GM12878 (cell line): ENCODE data around the gene ITPR3. TPM values are rescaled to one million over a fixed set of nuclear protein-coding genes. Genes with fewer than 3 reads are reported as not detected.

Experiments used
- ATAC-seq: fragments of 200-7000 bp; cut with Tn5 transposase; 3 replicates; pipeline ENCODE4 v1.9.1; 2020; ENCODE audit warnings: mild to moderate bottlenecking, moderate library complexity
- BruUV-seq: library from RNA; stranded (reverse); fragments of 400-500 nt; replicated peaks from 2 replicates; lab custom pipeline; 2021; lab: Mats Ljungman, UMichigan
- CTCF ChIA-PET: fragments of 300-600 bp; sonication (Branson Sonifier 250); formaldehyde crosslinking; extraction: SDS; loops from one replicate; lab custom pipeline; 2021; ENCODE audit warnings: inconsistent platforms; lab: Yijun Ruan, JAX
- POLR2A ChIA-PET: fragments of 350-600 bp; formaldehyde crosslinking; extraction: SDS; loops from one replicate; lab custom pipeline; 2021; ENCODE audit warnings: inconsistent platforms; lab: Charles Lee
- RAD21 ChIA-PET: fragments of 300-600 bp; sonication (Branson Sonifier 250); formaldehyde crosslinking; loops from one replicate; lab custom pipeline; 2023; ENCODE audit warnings: antibody characterized with exemption; ENCODE audit not compliant: unreplicated experiment; lab: Charles Lee
- SMC1A ChIA-PET: fragments of 300-600 bp; sonication (Branson Sonifier 250); formaldehyde crosslinking; loops from one replicate; lab custom pipeline; 2023; ENCODE audit not compliant: unreplicated experiment, uncharacterized antibody; lab: Charles Lee
- DNase-seq: peaks from one replicate; pipeline ENCODE4 v3.0.0-alpha.2; 2011; ENCODE audit warnings: low read depth, low spot score
- FAIRE-seq: peaks from 3 replicates; lab custom pipeline; 2011; peaks lifted over from hg19 to GRCh38; lab: Jason Lieb, UNC
- H2AFZ ChIP-seq: 2 replicates; pipeline ENCODE4 v1.6.0; 2011; ENCODE audit warnings: low read depth, low read length, control low read depth; ENCODE audit not compliant: control insufficient read depth
- H3K27ac ChIP-seq: 2 replicates; pipeline ENCODE4 v1.5.1; 2011; ENCODE audit warnings: control low read depth; ENCODE audit not compliant: control insufficient read depth, insufficient read depth
- H3K27me3 ChIP-seq, 2 experiments: replicated peaks in 1 of 2; 2 replicates each; pipeline versions ENCODE4 v1.6.0 to v1.6.1; 2011; ENCODE audit warnings: low read length in 1 of 2; ENCODE audit not compliant: control insufficient read depth in 2 of 2, insufficient read depth in 2 of 2
- H3K36me3 ChIP-seq, 2 experiments: 2 replicates each; pipeline ENCODE4 v1.5.1; 2011; ENCODE audit warnings: low read length in 1 of 2; ENCODE audit not compliant: control insufficient read depth in 2 of 2, insufficient read depth in 2 of 2
- H3K4me1 ChIP-seq: 2 replicates; pipeline ENCODE4 v1.6.1; 2011; ENCODE audit warnings: mild to moderate bottlenecking, low read length, moderate library complexity, mixed read lengths; ENCODE audit not compliant: control insufficient read depth, insufficient read depth
- H3K4me2 ChIP-seq: 2 replicates; pipeline ENCODE4 v1.6.0; 2011; ENCODE audit warnings: control low read depth; ENCODE audit not compliant: control insufficient read depth, insufficient read depth
- H3K4me3 ChIP-seq: fragments of 200-600 bp; sonication (generic); 2 replicates; pipeline ENCODE4 v1.5.1; 2016
- H3K79me2 ChIP-seq: 2 replicates; pipeline ENCODE4 v1.6.0; 2011; ENCODE audit warnings: low read length; ENCODE audit not compliant: control insufficient read depth, insufficient read depth
- H3K9ac ChIP-seq: 2 replicates; pipeline ENCODE4 v1.8.0; 2011; ENCODE audit warnings: low read length, control low read depth, mixed read lengths; ENCODE audit not compliant: control insufficient read depth, insufficient read depth
- H3K9me3 ChIP-seq: replicated peaks from 3 replicates; pipeline ENCODE4 v1.5.1; 2011; ENCODE audit warnings: mild to moderate bottlenecking, low read length; ENCODE audit not compliant: control insufficient read depth, insufficient read depth
- H4K20me1 ChIP-seq: 2 replicates; pipeline ENCODE4 v1.6.0; 2011; ENCODE audit not compliant: control insufficient read depth, insufficient read depth
- CBFB ChIP-seq: IDR thresholded peaks from 2 replicates; pipeline ENCODE4 v1.6.1; 2016; ENCODE audit warnings: antibody characterized with exemption, low read depth
- JUNB ChIP-seq: IDR thresholded peaks from 2 replicates; pipeline ENCODE4 v1.6.1; 2016; ENCODE audit warnings: antibody characterized with exemption, mild to moderate bottlenecking
- JUND ChIP-seq: IDR thresholded peaks from 2 replicates; pipeline ENCODE4 v1.6.1; 2012; ENCODE audit warnings: low read depth, mild to moderate bottlenecking, low read length, improper control_type of control experiment, moderate library complexity
- KDM1A ChIP-seq: fragments of 200-600 bp; sonication (generic); IDR thresholded peaks from 2 replicates; pipeline ENCODE4 v1.6.1; 2016; ENCODE audit warnings: borderline replicate concordance
- MTA3 ChIP-seq: IDR thresholded peaks from 2 replicates; pipeline ENCODE4 v1.6.1; 2012; ENCODE audit warnings: low read length, inconsistent platforms, borderline replicate concordance
- MYB ChIP-seq: fragments of 150-350 bp; IDR thresholded peaks from 2 replicates; pipeline ENCODE4 v1.6.1; 2014; ENCODE audit warnings: mild to moderate bottlenecking, low read depth, low read length, borderline replicate concordance
- NFYB ChIP-seq: IDR thresholded peaks from 2 replicates; pipeline ENCODE4 v1.6.1; 2011; ENCODE audit warnings: low read depth, mild to moderate bottlenecking, low read length, improper control_type of control experiment, moderate library complexity; ENCODE audit not compliant: insufficient read depth
- NR2C2 ChIP-seq: IDR thresholded peaks from 2 replicates; pipeline ENCODE4 v1.6.1; 2011; ENCODE audit warnings: borderline replicate concordance, low read depth; ENCODE audit not compliant: control insufficient read depth, insufficient read length
- PKNOX1 ChIP-seq: fragments of 450-650 bp; IDR thresholded peaks from 2 replicates; pipeline ENCODE4 v1.6.1; 2016; ENCODE audit warnings: mild to moderate bottlenecking
- POLR2AphosphoS5 ChIP-seq: IDR thresholded peaks from 2 replicates; pipeline ENCODE4 v1.6.1; 2011; ENCODE audit warnings: mild to moderate bottlenecking, low read length, inconsistent platforms
- RFX5 ChIP-seq: IDR thresholded peaks from 2 replicates; pipeline ENCODE4 v1.6.1; 2011; ENCODE audit warnings: low read depth, low read length, improper control_type of control experiment
- SRF ChIP-seq, 2 experiments: IDR thresholded peaks; 2 replicates each; pipeline ENCODE4 v1.6.1; 2011; ENCODE audit warnings: low read depth in 2 of 2, low read length in 2 of 2, mild to moderate bottlenecking in 1 of 2, moderate library complexity in 1 of 2
- ZNF207 ChIP-seq: fragments of 450-650 bp; IDR thresholded peaks from 2 replicates; pipeline ENCODE4 v1.6.1; 2014; ENCODE audit warnings: antibody characterized with exemption, mild to moderate bottlenecking, borderline replicate concordance
- ZNF274 ChIP-seq: IDR thresholded peaks from one replicate; pipeline ENCODE4 v1.8.0; 2011; ENCODE audit not compliant: insufficient read length, insufficient read depth
- ZNF384 ChIP-seq: IDR thresholded peaks from 2 replicates; pipeline ENCODE4 v1.6.1; 2012; ENCODE audit warnings: low read depth, mild to moderate bottlenecking, low read length, improper control_type of control experiment, borderline replicate concordance
- ZNF622 ChIP-seq: fragments of 450-650 bp; IDR thresholded peaks from 2 replicates; pipeline ENCODE4 v1.6.1; 2017; ENCODE audit warnings: mild to moderate bottlenecking, inconsistent platforms
- WGBS: methylation state at CpG from one replicate; pipeline ENCODE4 v1.1.6; 2016; ENCODE audit warnings: low lambda C conversion rate; ENCODE audit not compliant: insufficient replicate concordance, insufficient coverage; ENCODE audit errors: missing lambda C conversion rate; 5-methylcytosine and 5-hydroxymethylcytosine counted together
- in situ Hi-C: fragments of 300-500 bp; cut with MboI; formaldehyde crosslinking; loops from 9 replicates; pipeline ENCODE4 v1.14.3; 2018; ENCODE audit warnings: mixed read lengths
- intact Hi-C: fragments of 100-400 bp; cut with micrococcal nuclease; formaldehyde crosslinking; loops from one replicate; pipeline ENCODE4 v1.14.2; 2022; ENCODE audit not compliant: unreplicated experiment
- polyA plus RNA-seq, 11 experiments: library from polyadenylated mRNA; depleted of rRNA in 4 of 11; unstranded in 6 of 11; stranded (reverse) in 5 of 11; fragments of >200 nt; fragmentation: Nextera tagmentation in 4 of 11; fragmentation: Illumina TruSeq in 1 of 11; extraction: Ambion mirVana in 4 of 11; extraction: Trizol in 1 of 11; gene quantifications; 1 replicate in 1 of 11; 2 replicates in 10 of 11; pipeline versions ENCODE4 v1.2.1 to v1.2.3, GENCODE V29; 2011 to 2016; ENCODE audit warnings: inconsistent platforms in 2 of 11, missing spikeins in 2 of 11, low read depth in 1 of 11
- total RNA-seq, 4 experiments: library from RNA; depleted of rRNA in 3 of 4; stranded (reverse); fragments of >200 nt in 3 of 4; fragmentation: Illumina TruSeq in 1 of 4; extraction: Trizol in 1 of 4; gene quantifications; 2 replicates each; pipeline versions ENCODE4 v1.2.1 to v1.2.3, GENCODE V29; 2013 to 2021

ITPR3 gene
- total and polyA plus RNA-seq, 10 of the 15 experiments (the other 5 are each of a cell fraction or from before 2014, with no cell fraction given): 0.32 to 34.0 (median 11.9) TPM

DNA sequence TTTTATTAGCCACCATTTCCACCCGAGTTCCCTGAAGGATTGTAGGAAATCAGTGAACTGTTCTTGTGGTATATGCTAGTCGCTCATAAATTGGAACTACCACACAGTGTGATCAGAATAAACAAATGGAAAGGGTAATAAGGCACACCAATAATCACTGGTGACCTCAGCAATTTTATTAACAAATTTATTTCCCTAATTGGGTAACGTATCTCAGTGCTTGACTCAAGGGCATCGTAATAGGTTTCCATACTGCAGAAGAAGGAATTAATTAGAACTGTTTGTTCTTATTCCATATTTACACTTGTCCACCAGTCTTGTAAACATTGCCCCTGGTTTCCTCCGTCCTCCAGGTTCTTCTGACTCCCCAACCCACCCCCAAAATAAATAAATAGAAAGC lies 100.4 kb downstream of the ITPR3 start:
- no TSS peak for BruUV-seq
- H3K9me3 ChIP-seq: no peaks in the 10 kb centered on the region
- no peaks in the 10 kb centered on the region for H4K20me1 ChIP-seq
- ATAC-seq (no peak), DNase-seq (no peak), FAIRE-seq (no peak)
- WGBS: 0% methylated on average over 5 of the region's 5 CpGs
- no peak overlapping the region for H2AFZ ChIP-seq
- H3K9ac ChIP-seq: no peak overlapping the region
- no peaks in the 10 kb centered on the region for H3K36me3 ChIP-seq
- no peak overlapping the region for H3K4me2 ChIP-seq
- no peaks in the 10 kb centered on the region for H3K79me2 ChIP-seq
- H3K27me3 ChIP-seq: peaks cover 6 to 8% of the 10 kb centered on the region in 2 experiments; a peak in 2 of 4 replicates
- in situ Hi-C loops: no loop called here
- ChIA-PET SMC1A (interaction anchor here (0.7 to 1.1 kb wide), 3 partner anchors 10 to 173 kb away, joined by 3 read pairs; partner anchors contain the start of gene UQCC2), POLR2A (no interaction called here), RAD21 (no interaction called here), CTCF (interaction anchor here (1.6 to 2.4 kb wide), 2 partner anchors 22 to 131 kb away, joined by 4 to 12 read pairs; no protein-coding TSS in a partner anchor)
- TF ChIP-seq ZNF622 (no peak), MYB (no peak), RFX5 (no peak), ZNF274 (no peak), POLR2AphosphoS5 (no peak), SRF (IDR thresholded peaks at IDR 0.05; ENCODE audit: low read depth in 2 of 2, low read length in 2 of 2) (no peak)
- no peak overlapping the region for H3K27ac ChIP-seq
- intact Hi-C loops: no loop called here
- H3K4me3 ChIP-seq: no peak overlapping the region
- H3K4me1 ChIP-seq: peaks cover 12% of the 10 kb centered on the region

DNA sequence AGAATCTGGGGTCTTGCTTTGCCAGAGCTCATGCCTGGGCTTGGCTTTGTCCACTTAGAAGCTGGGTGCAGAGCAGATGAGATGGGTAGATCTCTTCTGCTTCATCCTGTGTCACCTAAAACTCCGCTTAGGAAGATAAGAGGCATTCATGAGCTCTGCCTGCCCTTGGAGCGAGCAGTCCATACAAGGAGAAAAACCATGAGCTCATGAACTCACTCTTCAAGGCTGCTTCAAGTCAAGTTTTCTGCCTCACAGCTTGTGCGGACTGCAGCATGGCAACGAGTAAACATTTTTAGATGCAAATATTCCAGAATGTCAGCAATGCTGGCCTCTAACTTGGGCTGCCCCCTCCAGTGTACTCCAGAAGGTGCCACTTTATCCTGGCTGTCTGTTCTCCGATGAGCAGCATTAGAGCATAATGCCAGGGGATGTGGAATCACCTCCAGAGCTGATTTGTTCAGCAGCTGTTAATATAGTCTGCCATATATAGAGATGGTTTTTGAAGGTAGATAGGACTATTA lies 101.0 kb downstream of the ITPR3 start:
- no peak overlapping the region for H2AFZ ChIP-seq
- peaks cover 12% of the 10 kb centered on the region for H3K4me1 ChIP-seq
- FAIRE-seq (no peak), ATAC-seq (no peak), DNase-seq (no peak)
- H3K4me3 ChIP-seq: no peak overlapping the region
- H4K20me1 ChIP-seq: no peaks in the 10 kb centered on the region
- ChIA-PET CTCF (interaction anchor here (0.5 to 3.4 kb wide), 4 partner anchors 11 to 629 kb away, joined by 4 to 16 read pairs (median 8); partner anchors contain the start of gene UQCC2), RAD21 (no interaction called here), POLR2A (interaction anchor here (1.0 kb wide), 1 partner anchor 26 kb away, joined by 6 read pairs; no protein-coding TSS in a partner anchor), SMC1A (interaction anchor here (1.1 to 1.2 kb wide), 3 partner anchors 11 to 174 kb away, joined by 3 read pairs; partner anchors contain the start of gene UQCC2)
- no peak overlapping the region for H3K9ac ChIP-seq
- peaks cover 6 to 11% of the 10 kb centered on the region in 2 experiments; a peak in 2 of 4 replicates for H3K27me3 ChIP-seq
- no TSS peak for BruUV-seq
- H3K4me2 ChIP-seq: no peak overlapping the region
- H3K79me2 ChIP-seq: no peaks in the 10 kb centered on the region
- no peaks in the 10 kb centered on the region for H3K9me3 ChIP-seq
- WGBS: 63% methylated on average over 5 of the region's 5 CpGs
- H3K36me3 ChIP-seq: no peaks in the 10 kb centered on the region
- in situ Hi-C loops: no loop called here
- H3K27ac ChIP-seq: no peak overlapping the region
- intact Hi-C loops: no loop called here
- TF ChIP-seq NFYB (no peak), MTA3 (no peak), ZNF207 (no peak), ZNF384 (no peak), PKNOX1 (no peak), KDM1A (no peak), CBFB (no peak), NR2C2 (no peak), JUNB (no peak), JUND (no peak)
